MCF 10A (cell line): ENCODE data around the gene TRAF7. TPM values are rescaled to one million over a fixed set of nuclear protein-coding genes. Genes with fewer than 3 reads are reported as not detected.
"Not testable (repeated sequence)": the region's sequence is repeated elsewhere in the genome, so short reads cannot be mapped to it uniquely, and the experiment has no call there.

Experiments used
- BruUV-seq: library from RNA; stranded (reverse); fragments of 400-500 nt; replicated peaks from 2 replicates; lab custom pipeline; 2021; lab: Mats Ljungman, UMichigan
- CTCF ChIA-PET: fragments of 300-600 bp; sonication (Branson Sonifier 250); formaldehyde crosslinking; extraction: SDS; loops from one replicate; lab custom pipeline; 2021; ENCODE audit warnings: antibody characterized with exemption, inconsistent platforms; lab: Yijun Ruan, JAX
- POLR2A ChIA-PET: fragments of 300-600, 350-650 bp; sonication (Branson Sonifier 250); formaldehyde crosslinking; extraction: SDS; loops from one replicate; lab custom pipeline; 2020; ENCODE audit warnings: antibody characterized with exemption, inconsistent platforms; lab: Yijun Ruan, JAX
- DNase-seq: peaks from one replicate; pipeline ENCODE4 v3.0.0-alpha.2; 2018; ENCODE audit not compliant: unreplicated experiment
- H3K27ac Mint-ChIP-seq: one replicate; pipeline ENCODE4 v1.8.0; 2022; ENCODE audit warnings: mild to moderate bottlenecking, low read depth, mixed read lengths; ENCODE audit not compliant: unreplicated experiment
- H3K27me3 Mint-ChIP-seq: one replicate; pipeline ENCODE4 v1.8.0; 2022; ENCODE audit warnings: mixed read lengths; ENCODE audit not compliant: insufficient read depth, unreplicated experiment
- H3K36me3 Mint-ChIP-seq: one replicate; pipeline ENCODE4 v1.8.0; 2022; ENCODE audit warnings: mild to moderate bottlenecking, moderate library complexity, mixed read lengths; ENCODE audit not compliant: insufficient read depth, unreplicated experiment
- H3K4me1 Mint-ChIP-seq: one replicate; pipeline ENCODE4 v1.8.0; 2022; ENCODE audit warnings: mixed read lengths; ENCODE audit not compliant: insufficient read depth, unreplicated experiment
- H3K4me3 Mint-ChIP-seq: one replicate; pipeline ENCODE4 v1.8.0; 2022; ENCODE audit warnings: mild to moderate bottlenecking, moderate library complexity, mixed read lengths; ENCODE audit not compliant: unreplicated experiment
- H3K9me3 Mint-ChIP-seq: one replicate; pipeline ENCODE4 v1.8.0; 2022; ENCODE audit warnings: mixed read lengths; ENCODE audit not compliant: unreplicated experiment
- intact Hi-C: fragments of 100-400 bp; cut with micrococcal nuclease; formaldehyde crosslinking; loops from 2 replicates; pipeline ENCODE4 v1.14.1; 2022
- total RNA-seq: library from RNA; stranded (reverse); gene quantifications from 2 replicates; pipeline ENCODE4 v1.2.3, GENCODE V29; 2022

TRAF7 gene
- total RNA-seq, 1 experiment from 2014 or later = 98.6 TPM

GRCh38 chr16:2125609-2126008, 30.0 kb upstream of the TRAF7 start:
- H3K36me3 Mint-ChIP-seq, H3K27me3 Mint-ChIP-seq, BruUV-seq, DNase-seq, intact Hi-C loops, H3K9me3 Mint-ChIP-seq: not testable (repeated sequence)
- ChIA-PET CTCF (interaction anchor here (0.6 kb wide), 1 partner anchor 14 kb away, joined by 3 read pairs; no protein-coding TSS in a partner anchor), POLR2A (interaction anchor here (0.8 to 3.2 kb wide), 3 partner anchors 29 to 118 kb away, joined by 3 to 12 read pairs (median 7); partner anchors contain the start of gene TRAF7)
- Mint-ChIP-seq H3K4me3 (peak overlapping the region; percentile 60), H3K4me1 (peaks cover 26% of the 10 kb centered on the region), H3K27ac (peak overlapping the region; percentile 39)

GRCh38 chr16:2126161-2126743, 29.3 kb upstream of the TRAF7 start:
- intact Hi-C loops, H3K36me3 Mint-ChIP-seq, H3K27me3 Mint-ChIP-seq, BruUV-seq, DNase-seq, H3K9me3 Mint-ChIP-seq, H3K4me3 Mint-ChIP-seq: not testable (repeated sequence)
- ChIA-PET CTCF (interaction anchor here (0.6 kb wide), 2 partner anchors 10 to 32 kb away, joined by 3 to 5 read pairs; partner anchors contain the start of gene PKD1), POLR2A (interaction anchor here (0.8 to 3.2 kb wide), 2 partner anchors 28 to 118 kb away, joined by 3 to 12 read pairs; partner anchors contain the start of gene TRAF7)
- H3K27ac Mint-ChIP-seq = peak overlapping the region; percentile 39
- peaks cover 21% of the 10 kb centered on the region for H3K4me1 Mint-ChIP-seq

DNA sequence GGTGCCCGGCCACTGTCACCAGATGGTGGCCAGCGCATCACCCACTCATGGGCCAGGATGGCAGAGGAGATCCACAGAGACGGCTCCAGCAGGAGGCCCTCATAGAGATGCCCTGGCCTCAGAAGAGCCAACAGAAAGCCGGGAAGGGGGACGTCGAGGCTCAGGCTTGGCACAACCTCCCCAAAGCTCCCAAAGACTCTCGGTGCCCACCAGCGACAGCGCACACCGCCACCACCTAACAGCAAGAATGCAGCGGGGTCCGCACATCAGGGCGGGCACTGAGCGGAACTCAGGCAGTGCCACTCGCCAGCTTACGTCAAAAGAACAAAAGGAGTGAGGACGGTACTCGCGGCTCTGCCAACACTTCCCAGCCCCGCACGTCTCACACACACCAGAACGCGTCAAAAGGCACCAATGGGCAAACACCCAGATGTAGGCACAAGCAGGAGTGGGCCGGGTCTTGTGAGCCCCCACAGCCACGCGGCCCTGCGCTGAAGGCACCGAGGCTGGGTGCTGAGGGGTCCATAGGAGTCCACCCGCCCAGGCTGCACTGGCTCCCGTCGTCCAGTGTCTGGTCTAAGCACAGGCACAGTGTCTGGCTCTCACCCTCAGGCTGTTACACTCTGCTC, 28.5 kb upstream of the TRAF7 start:
- not testable (repeated sequence) for H3K4me3 Mint-ChIP-seq

GRCh38 chr16:2127630-2128280, 27.8 kb upstream of the TRAF7 start:
- BruUV-seq, POLR2A ChIA-PET, H3K9me3 Mint-ChIP-seq, H3K4me3 Mint-ChIP-seq, H3K36me3 Mint-ChIP-seq, intact Hi-C loops, H3K27me3 Mint-ChIP-seq: not testable (repeated sequence)
- DNase-seq = peak; percentile 64
- Mint-ChIP-seq H3K27ac (peak overlapping the region; percentile 75), H3K4me1 (peaks cover 21% of the 10 kb centered on the region)
- CTCF ChIA-PET = interaction anchor here (0.6 to 0.7 kb wide), 2 partner anchors 14 to 81 kb away, joined by 3 read pairs; no protein-coding TSS in a partner anchor

More for the DNA sequence above, 28.5 kb upstream of the TRAF7 start:
- H3K27me3 Mint-ChIP-seq, H3K36me3 Mint-ChIP-seq, intact Hi-C loops, BruUV-seq, H3K9me3 Mint-ChIP-seq, DNase-seq: not testable (repeated sequence)
- Mint-ChIP-seq H3K27ac (peak overlapping the region; percentile 39), H3K4me1 (peaks cover 21% of the 10 kb centered on the region)
- POLR2A ChIA-PET = interaction anchor here (3.2 kb wide), 1 partner anchor 27 kb away, joined by 12 read pairs; the partner anchor contains the start of gene TRAF7
- CTCF ChIA-PET = interaction anchor here (0.6 to 0.7 kb wide), 4 partner anchors 9 to 80 kb away, joined by 3 to 5 read pairs (median 3); partner anchors contain the start of gene PKD1

DNA sequence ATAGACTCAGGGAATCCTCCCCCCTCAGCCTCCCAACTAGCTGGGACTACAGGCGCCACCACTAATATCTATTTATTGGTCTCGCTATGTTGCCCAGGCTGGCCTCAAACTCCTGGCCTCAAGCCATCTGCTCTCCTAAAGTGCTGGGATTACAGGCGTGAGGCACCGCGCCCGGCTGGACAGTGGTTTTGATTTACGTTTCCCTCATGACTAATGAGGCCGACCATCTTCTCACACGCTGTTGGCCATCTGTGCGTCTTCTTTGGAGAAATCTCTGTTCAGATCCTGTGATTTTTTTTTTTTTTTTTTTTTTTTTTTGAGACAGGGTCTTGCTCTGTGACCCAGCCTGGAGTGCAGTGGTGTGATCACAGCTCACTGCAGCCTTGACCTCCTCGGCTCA, 26.3 kb upstream of the TRAF7 start:
- peaks cover 21% of the 10 kb centered on the region for H3K4me1 Mint-ChIP-seq
- H3K27me3 Mint-ChIP-seq, H3K36me3 Mint-ChIP-seq, BruUV-seq, CTCF ChIA-PET, POLR2A ChIA-PET, H3K9me3 Mint-ChIP-seq, intact Hi-C loops: not testable (repeated sequence)
- peak overlapping the region; percentile 70 for H3K4me3 Mint-ChIP-seq
- peak overlapping the region; percentile 75 for H3K27ac Mint-ChIP-seq
- peak; percentile 63 for DNase-seq

DNA sequence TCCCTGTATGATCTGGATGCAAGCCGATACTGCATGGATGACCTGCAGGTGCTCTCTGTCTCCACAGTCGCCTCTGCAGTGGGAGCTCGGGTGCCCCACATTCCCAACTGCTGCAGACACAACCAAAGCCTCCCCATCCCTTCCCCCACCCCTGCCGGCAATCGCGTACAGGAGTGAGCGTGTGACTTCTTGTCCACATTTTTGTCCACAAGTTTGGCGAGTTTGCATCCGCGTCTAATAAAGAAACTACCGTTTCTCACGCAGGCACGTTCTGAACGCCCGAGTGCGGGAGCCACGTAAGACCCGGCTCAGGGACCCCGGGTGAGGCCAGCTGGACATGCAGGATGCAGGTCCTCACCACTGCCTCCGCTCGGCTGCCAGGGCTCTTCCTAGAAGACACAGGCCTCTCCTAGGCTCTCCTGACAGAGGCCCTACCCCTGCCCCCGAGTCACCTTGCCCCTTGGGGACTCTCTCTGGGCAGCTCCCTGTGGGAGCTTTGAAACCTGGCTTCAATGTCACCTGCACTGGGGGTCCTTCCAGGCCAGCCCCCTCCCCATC, 25.6 kb upstream of the TRAF7 start:
- H3K36me3 Mint-ChIP-seq, H3K27ac Mint-ChIP-seq, intact Hi-C loops, H3K4me3 Mint-ChIP-seq, BruUV-seq, DNase-seq, H3K9me3 Mint-ChIP-seq, CTCF ChIA-PET, POLR2A ChIA-PET, H3K27me3 Mint-ChIP-seq: not testable (repeated sequence)
- peaks cover 20% of the 10 kb centered on the region for H3K4me1 Mint-ChIP-seq

DNA sequence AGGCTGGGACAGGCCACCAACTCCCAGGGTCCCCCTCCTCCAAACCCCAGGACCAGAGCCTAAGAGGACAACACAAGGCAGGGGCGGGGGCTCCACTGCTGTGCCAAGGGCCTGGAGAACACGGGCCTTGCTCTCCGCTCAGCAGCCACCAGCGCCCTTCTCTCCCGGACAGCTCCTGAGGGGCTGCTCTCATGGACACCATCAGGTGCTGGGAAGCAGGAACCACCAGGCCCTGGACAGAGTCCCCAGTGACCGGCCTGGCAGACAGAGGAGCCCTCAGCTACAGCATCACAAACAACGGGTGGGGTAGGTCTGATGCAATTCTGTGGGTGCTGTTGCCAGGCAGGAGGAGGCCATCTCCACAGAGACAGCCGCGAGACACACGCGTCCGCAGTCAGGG, 21.8 kb upstream of the TRAF7 start:
- H3K9me3 Mint-ChIP-seq, H3K27ac Mint-ChIP-seq: not testable (repeated sequence)

GRCh38 chr16:2135071-2135470, 20.5 kb upstream of the TRAF7 start:
- H3K27ac Mint-ChIP-seq = peak overlapping the region; percentile 87
- intact Hi-C loops, BruUV-seq, H3K27me3 Mint-ChIP-seq, DNase-seq, H3K36me3 Mint-ChIP-seq, H3K9me3 Mint-ChIP-seq, POLR2A ChIA-PET, CTCF ChIA-PET, H3K4me1 Mint-ChIP-seq: not testable (repeated sequence)
- H3K4me3 Mint-ChIP-seq = peak overlapping the region; percentile 77

More for the DNA sequence above, 21.8 kb upstream of the TRAF7 start:
- CTCF ChIA-PET, H3K4me1 Mint-ChIP-seq, intact Hi-C loops, DNase-seq, H3K27me3 Mint-ChIP-seq, POLR2A ChIA-PET, H3K36me3 Mint-ChIP-seq: not testable (repeated sequence)
- peak overlapping the region; percentile 55 for H3K4me3 Mint-ChIP-seq
- TSS peak; percentile 20 for BruUV-seq
